Stimulated activated CD8-positive, alpha-beta memory T cell treated with anti-CD3 and anti-CD28 coated beads, Interleukin-12 subunit alpha, Interleukin-12 subunit beta, amount 100 ng/mL, for 24 hours (primary cell): ENCODE data around the gene WDR4.
"Not testable (repeated sequence)": the region's sequence is repeated elsewhere in the genome, so short reads cannot be mapped to it uniquely, and the experiment has no call there.

Source experiments
- DNase-seq: peaks from one replicate; pipeline ENCODE4 v3.0.0-alpha.2; 2020; ENCODE audit errors: extremely low read depth

The WDR4 gene

GRCh38 chr21:42815217-42815616 lies 64.1 kb downstream of the WDR4 start:
- DNase-seq, result no peak

GRCh38 chr21:42812528-42813241 lies 66.7 kb downstream of the WDR4 start:
- DNase-seq, result not testable (repeated sequence)

- no peak for DNase-seq
These were observed 67.4 kb downstream of the WDR4 start for GRCh38 chr21:42811960-42812359.

GRCh38 chr21:42809577-42810475 lies 69.5 kb downstream of the WDR4 start:
- DNase-seq, result no peak

- no peak for DNase-seq
These were observed 70.2 kb downstream of the WDR4 start for GRCh38 chr21:42809171-42809570.

GRCh38 chr21:42807938-42808613 lies 71.3 kb downstream of the WDR4 start:
- no peak for DNase-seq

GRCh38 chr21:42807293-42807895 lies 71.9 kb downstream of the WDR4 start:
- not testable (repeated sequence) for DNase-seq

- no peak for DNase-seq
These were observed 72.7 kb downstream of the WDR4 start for GRCh38 chr21:42806509-42807140.

- not testable (repeated sequence) for DNase-seq
These were observed 77.7 kb downstream of the WDR4 start for GRCh38 chr21:42801616-42802015.

- no peak for DNase-seq
These were observed 79.4 kb downstream of the WDR4 start for GRCh38 chr21:42799948-42800347.

GRCh38 chr21:42799516-42799915 lies 79.8 kb downstream of the WDR4 start:
- DNase-seq, result no peak
